H9 (cell line): ENCODE measurements around the gene PLXNA4. TPM values are rescaled to one million over a fixed set of nuclear protein-coding genes. Genes with fewer than 3 reads are reported as not detected.

Experiments used
- DNase-seq: peaks from one replicate; pipeline ENCODE4 v3.0.0-alpha.2; 2017
- H2AFZ ChIP-seq: one replicate; pipeline ENCODE4 v1.6.1; 2013; ENCODE audit warnings: mild to moderate bottlenecking, low read length, control low read depth, moderate library complexity
- H2AK5ac ChIP-seq: 2 replicates; pipeline ENCODE4 v1.6.1; 2013; ENCODE audit warnings: low read length, control low read depth, mixed read lengths; ENCODE audit not compliant: insufficient read length
- H2BK120ac ChIP-seq: one replicate; pipeline ENCODE4 v1.6.1; 2013; ENCODE audit warnings: low read depth, mild to moderate bottlenecking, low read length, control low read depth, inconsistent platforms; ENCODE audit not compliant: poor library complexity, severe bottlenecking
- H2BK12ac ChIP-seq: 2 replicates; pipeline ENCODE4 v1.6.1; 2013; ENCODE audit warnings: low read length, control low read depth, mixed read lengths, low read depth; ENCODE audit not compliant: insufficient read length
- H2BK15ac ChIP-seq: 2 replicates; pipeline ENCODE4 v1.6.1; 2013; ENCODE audit warnings: low read depth, low read length, control low read depth
- H2BK20ac ChIP-seq: one replicate; pipeline ENCODE4 v1.6.1; 2013; ENCODE audit warnings: low read depth, mild to moderate bottlenecking, low read length, control low read depth, inconsistent platforms; ENCODE audit not compliant: poor library complexity, severe bottlenecking
- H2BK5ac ChIP-seq: 2 replicates; pipeline ENCODE4 v1.6.1; 2013; ENCODE audit warnings: low read length, control low read depth, mixed read lengths; ENCODE audit not compliant: insufficient read length
- H3K14ac ChIP-seq: 2 replicates; pipeline ENCODE4 v1.6.1; 2013; ENCODE audit warnings: low read length, control low read depth; ENCODE audit not compliant: insufficient read depth
- H3K18ac ChIP-seq: 2 replicates; pipeline ENCODE4 v1.6.1; 2013; ENCODE audit warnings: low read depth, mild to moderate bottlenecking, mixed read lengths, low read length, control low read depth; ENCODE audit not compliant: insufficient read length
- H3K23ac ChIP-seq: 2 replicates; pipeline ENCODE4 v1.6.1; 2013; ENCODE audit warnings: low read length, control low read depth, mixed read lengths, low read depth; ENCODE audit not compliant: insufficient read length
- H3K23me2 ChIP-seq: 2 replicates; pipeline ENCODE4 v1.6.1; 2013; ENCODE audit warnings: low read depth, mild to moderate bottlenecking, mixed read lengths, low read length, control low read depth; ENCODE audit not compliant: insufficient read length, poor library complexity, severe bottlenecking
- H3K27ac ChIP-seq: 2 replicates; pipeline ENCODE4 v1.5.1; 2013; ENCODE audit warnings: low read length, control low read depth, mixed read lengths, low read depth; ENCODE audit not compliant: insufficient read length
- H3K27me3 ChIP-seq: 2 replicates; pipeline ENCODE4 v1.6.1; 2013; ENCODE audit warnings: low read length, control low read depth, inconsistent platforms; ENCODE audit not compliant: insufficient read depth
- H3K4ac ChIP-seq: 2 replicates; pipeline ENCODE4 v1.6.1; 2013; ENCODE audit warnings: low read depth, mild to moderate bottlenecking, control low read depth, inconsistent platforms, low read length, moderate library complexity
- H3K4me1 ChIP-seq: 2 replicates; pipeline ENCODE4 v1.6.1; 2013; ENCODE audit warnings: low read length, control low read depth, inconsistent platforms; ENCODE audit not compliant: insufficient read depth
- H3K4me2 ChIP-seq: 2 replicates; pipeline ENCODE4 v1.6.1; 2013; ENCODE audit warnings: low read length, control low read depth, mixed read lengths; ENCODE audit not compliant: insufficient read length, insufficient read depth
- H3K56ac ChIP-seq: 2 replicates; pipeline ENCODE4 v1.6.1; 2013; ENCODE audit warnings: low read depth, mild to moderate bottlenecking, mixed read lengths, low read length, control low read depth; ENCODE audit not compliant: insufficient read length
- H3K79me1 ChIP-seq: 2 replicates; pipeline ENCODE4 v1.6.1; 2013; ENCODE audit warnings: low read depth, mild to moderate bottlenecking, moderate library complexity, low read length, control low read depth, inconsistent platforms; ENCODE audit not compliant: insufficient read depth, poor library complexity, severe bottlenecking
- H3K79me2 ChIP-seq: 2 replicates; pipeline ENCODE4 v1.6.1; 2013; ENCODE audit warnings: low read length, control low read depth, inconsistent platforms; ENCODE audit not compliant: insufficient read depth
- H3K9ac ChIP-seq: 2 replicates; pipeline ENCODE4 v1.6.1; 2013; ENCODE audit warnings: low read length, control low read depth, mixed read lengths; ENCODE audit not compliant: insufficient read length; ENCODE audit errors: extremely low read depth
- H3K9me3 ChIP-seq: one replicate; pipeline ENCODE4 v1.6.1; 2013; ENCODE audit warnings: low read depth, low read length, inconsistent platforms; ENCODE audit not compliant: control insufficient read depth
- H3T11ph ChIP-seq: one replicate; pipeline ENCODE4 v1.6.1; 2013; ENCODE audit warnings: mild to moderate bottlenecking, low read length, control low read depth, inconsistent platforms
- H4K20me1 ChIP-seq: one replicate; pipeline ENCODE4 v1.6.1; 2013; ENCODE audit not compliant: control insufficient read depth, insufficient read length, insufficient read depth
- H4K5ac ChIP-seq: 2 replicates; pipeline ENCODE4 v1.6.1; 2013; ENCODE audit warnings: low read depth, mild to moderate bottlenecking, mixed read lengths, low read length, control low read depth; ENCODE audit not compliant: insufficient read length
- H4K8ac ChIP-seq: replicated peaks from 2 replicates; pipeline ENCODE4 v1.6.1; 2013; ENCODE audit warnings: low read length, control low read depth, mixed read lengths, low read depth; ENCODE audit not compliant: insufficient read length
- H4K91ac ChIP-seq: 2 replicates; pipeline ENCODE4 v1.6.1; 2013; ENCODE audit warnings: low read depth, mild to moderate bottlenecking, moderate library complexity, mixed read lengths, low read length, control low read depth; ENCODE audit not compliant: insufficient read length
- H3K27ac Mint-ChIP-seq, 3 experiments: 2 replicates in 2 of 3; 3 replicates in 1 of 3; pipeline ENCODE4 v1.8.0; 2020 to 2021; ENCODE audit warnings: mixed read lengths in 3 of 3, mild to moderate bottlenecking in 1 of 3, moderate library complexity in 1 of 3
- H3K27me3 Mint-ChIP-seq: 2 replicates; pipeline ENCODE4 v1.8.0; 2021; ENCODE audit warnings: low read depth, mild to moderate bottlenecking, moderate library complexity, mixed read lengths
- H3K36me3 Mint-ChIP-seq, 3 experiments: 2 replicates in 2 of 3; 3 replicates in 1 of 3; pipeline ENCODE4 v1.8.0; 2020 to 2021; ENCODE audit warnings: low read depth in 3 of 3, mixed read lengths in 3 of 3; ENCODE audit not compliant: insufficient read depth in 1 of 3
- H3K4me1 Mint-ChIP-seq, 2 experiments: 2 replicates each; pipeline ENCODE4 v1.8.0; 2020; ENCODE audit warnings: mixed read lengths in 2 of 2
- H3K4me3 Mint-ChIP-seq, 2 experiments: 2 replicates in 1 of 2; 3 replicates in 1 of 2; pipeline ENCODE4 v1.8.0; 2020 to 2021; ENCODE audit warnings: mild to moderate bottlenecking in 2 of 2, mixed read lengths in 2 of 2, moderate library complexity in 1 of 2
- H3K9me3 Mint-ChIP-seq, 2 experiments: 2 replicates in 1 of 2; 3 replicates in 1 of 2; pipeline ENCODE4 v1.8.0; 2020; ENCODE audit warnings: mild to moderate bottlenecking in 2 of 2, mixed read lengths in 2 of 2, moderate library complexity in 1 of 2
- WGBS: extraction: QIAGEN DNeasy Blood & Tissue Kit; methylation state at CpG from one replicate; pipeline ENCODE4 v1.1.7; 2013; ENCODE audit warnings: missing lambda C conversion rate, low lambda C conversion rate, mixed read lengths; ENCODE audit not compliant: insufficient read length; ENCODE audit errors: extremely low coverage; 5-methylcytosine and 5-hydroxymethylcytosine counted together
- total RNA-seq: library from RNA; stranded (reverse); gene quantifications from 2 replicates; pipeline ENCODE4 v1.2.1, GENCODE V29; 2021
- TF ChIP-seq, protein P1 (sequence below): fragments of 200-600 bp; sonication (generic); conservative IDR thresholded peaks from 3 replicates; pipeline ENCODE4 v1.8.0; 2021; ENCODE audit warnings: antibody characterized with exemption, mild to moderate bottlenecking

The PLXNA4 gene
- total RNA-seq, 1 experiment from 2014 or later: 0.35 TPM

DNA sequence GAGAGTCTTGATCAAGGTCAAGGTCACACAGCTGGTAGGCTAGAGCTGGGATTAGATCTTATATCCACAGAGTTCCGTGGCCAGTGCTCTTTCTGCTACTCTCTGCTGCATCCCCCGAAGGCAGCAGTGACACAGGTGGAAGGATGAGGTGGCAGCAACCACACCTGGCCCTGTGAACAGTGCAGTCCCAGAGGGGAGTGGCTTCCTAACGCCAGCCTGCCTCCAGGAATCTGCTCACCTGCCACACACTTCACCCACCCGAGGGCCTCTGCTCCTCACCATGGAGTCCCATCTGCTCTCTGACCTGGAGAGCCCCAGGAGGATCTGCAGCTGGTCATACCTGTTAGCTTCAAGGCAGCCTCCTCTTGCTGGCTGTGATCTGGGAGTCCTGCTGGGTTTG, 484.2 kb downstream of the PLXNA4 start:
- DNase-seq: no peak
- no peak overlapping the region; the same call in 1 of the 2 replicates for H3K14ac ChIP-seq
- no peaks in the 10 kb centered on the region for H3K79me2 ChIP-seq
- H3K4ac ChIP-seq: no peak overlapping the region
- H3K4me1 ChIP-seq: no peaks in the 10 kb centered on the region
- no CpG with 5 or more reads among the region's 4 CpGs for WGBS
- H2BK20ac ChIP-seq: no peak overlapping the region
- H2BK15ac ChIP-seq: no peak overlapping the region
- Mint-ChIP-seq H3K36me3 (no peaks in the 10 kb centered on the region), H3K27me3 (peaks cover 9% of the 10 kb centered on the region), H3K4me1 (peaks cover 0 to 5% of the 10 kb centered on the region in 2 experiments; a peak in 1 of 4 replicates), H3K9me3 (no peaks in the 10 kb centered on the region), H3K4me3 (no peak overlapping the region), H3K27ac (0 out of 7 replicates have a peak overlapping the region, but pooled peaks of 1 of the 3 experiments have one; percentile 19)
- H3K79me1 ChIP-seq: no peaks in the 10 kb centered on the region
- no peak overlapping the region for H3T11ph ChIP-seq
- no peak overlapping the region for H4K5ac ChIP-seq
- H2BK120ac ChIP-seq: no peak overlapping the region
- no peak overlapping the region for H2BK5ac ChIP-seq
- no peak overlapping the region for H2AFZ ChIP-seq
- H3K18ac ChIP-seq: no peak overlapping the region
- no peak overlapping the region for H3K27ac ChIP-seq
- H3K4me2 ChIP-seq: no peak overlapping the region
- no peak overlapping the region for H3K23ac ChIP-seq
- no peaks in the 10 kb centered on the region for H4K20me1 ChIP-seq
- H2AK5ac ChIP-seq: no peak overlapping the region
- TF ChIP-seq, protein P1, sequence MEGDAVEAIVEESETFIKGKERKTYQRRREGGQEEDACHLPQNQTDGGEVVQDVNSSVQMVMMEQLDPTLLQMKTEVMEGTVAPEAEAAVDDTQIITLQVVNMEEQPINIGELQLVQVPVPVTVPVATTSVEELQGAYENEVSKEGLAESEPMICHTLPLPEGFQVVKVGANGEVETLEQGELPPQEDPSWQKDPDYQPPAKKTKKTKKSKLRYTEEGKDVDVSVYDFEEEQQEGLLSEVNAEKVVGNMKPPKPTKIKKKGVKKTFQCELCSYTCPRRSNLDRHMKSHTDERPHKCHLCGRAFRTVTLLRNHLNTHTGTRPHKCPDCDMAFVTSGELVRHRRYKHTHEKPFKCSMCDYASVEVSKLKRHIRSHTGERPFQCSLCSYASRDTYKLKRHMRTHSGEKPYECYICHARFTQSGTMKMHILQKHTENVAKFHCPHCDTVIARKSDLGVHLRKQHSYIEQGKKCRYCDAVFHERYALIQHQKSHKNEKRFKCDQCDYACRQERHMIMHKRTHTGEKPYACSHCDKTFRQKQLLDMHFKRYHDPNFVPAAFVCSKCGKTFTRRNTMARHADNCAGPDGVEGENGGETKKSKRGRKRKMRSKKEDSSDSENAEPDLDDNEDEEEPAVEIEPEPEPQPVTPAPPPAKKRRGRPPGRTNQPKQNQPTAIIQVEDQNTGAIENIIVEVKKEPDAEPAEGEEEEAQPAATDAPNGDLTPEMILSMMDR: no peak
- no peak overlapping the region for H4K91ac ChIP-seq
- H3K23me2 ChIP-seq: no peaks in the 10 kb centered on the region
- no peak overlapping the region for H2BK12ac ChIP-seq
- no peak overlapping the region for H3K9ac ChIP-seq
- H3K9me3 ChIP-seq: no peaks in the 10 kb centered on the region
- H3K27me3 ChIP-seq: no peaks in the 10 kb centered on the region
- H4K8ac ChIP-seq: no peak overlapping the region
- H3K56ac ChIP-seq: no peak overlapping the region
